GM12878 (cell line): ENCODE data around the gene DNAJB14. TPM values are rescaled to one million over a fixed set of nuclear protein-coding genes. Genes with fewer than 3 reads are reported as not detected.

Source experiments
- BHLHE40 ChIP-seq, 2 experiments: fragments of 450-650 bp in 1 of 2; IDR thresholded peaks; 2 replicates each; pipeline ENCODE4 v1.6.1; 2011 to 2017; ENCODE audit warnings: low read depth in 2 of 2, borderline replicate concordance in 1 of 2, improper control_type of control experiment in 1 of 2, low read length in 1 of 2, mild to moderate bottlenecking in 1 of 2
- CHD1 ChIP-seq: IDR thresholded peaks from 2 replicates; pipeline ENCODE4 v1.6.1; 2012; ENCODE audit warnings: low read depth, low read length, improper control_type of control experiment
- EZH2 ChIP-seq: IDR thresholded peaks from 2 replicates; pipeline ENCODE4 v1.6.1; 2012; ENCODE audit warnings: low read depth, mild to moderate bottlenecking, control low read depth, inconsistent platforms, low read length, borderline replicate concordance; ENCODE audit not compliant: control insufficient read depth
- FOS ChIP-seq: IDR thresholded peaks from 3 replicates; pipeline ENCODE4 v1.6.1; 2011; ENCODE audit warnings: borderline replicate concordance; ENCODE audit not compliant: insufficient read length; ENCODE audit errors: extremely low read depth
- GABPA ChIP-seq: IDR thresholded peaks from 2 replicates; pipeline ENCODE4 v1.6.1; 2014; ENCODE audit warnings: antibody characterized with exemption, low read depth, mild to moderate bottlenecking, inconsistent platforms
- IRF4 ChIP-seq: IDR thresholded peaks from 2 replicates; pipeline ENCODE4 v1.6.1; 2011; ENCODE audit warnings: low read depth, low read length
- KAT2A ChIP-seq: conservative IDR thresholded peaks from 2 replicates; pipeline ENCODE4 v1.6.1; 2011; ENCODE audit warnings: low read depth, low read length; ENCODE audit not compliant: control insufficient read depth
- MEF2B ChIP-seq: fragments of 450-650 bp; IDR thresholded peaks from 2 replicates; pipeline ENCODE4 v1.6.1; 2018; ENCODE audit warnings: mild to moderate bottlenecking, moderate library complexity; ENCODE audit not compliant: partially characterized antibody, poor library complexity, severe bottlenecking
- MTA2 ChIP-seq: fragments of 450-650 bp; IDR thresholded peaks from 2 replicates; pipeline ENCODE4 v1.6.1; 2016; ENCODE audit warnings: low read depth, mild to moderate bottlenecking, moderate library complexity
- MYB ChIP-seq: fragments of 150-350 bp; IDR thresholded peaks from 2 replicates; pipeline ENCODE4 v1.6.1; 2014; ENCODE audit warnings: mild to moderate bottlenecking, low read depth, low read length, borderline replicate concordance
- NR2C1 ChIP-seq: fragments of 450-650 bp; IDR thresholded peaks from 2 replicates; pipeline ENCODE4 v1.6.1; 2017; ENCODE audit warnings: antibody characterized with exemption, mild to moderate bottlenecking, moderate library complexity
- RCOR1 ChIP-seq: conservative IDR thresholded peaks from 2 replicates; pipeline ENCODE4 v1.6.1; 2012; ENCODE audit warnings: low read depth, low read length, improper control_type of control experiment
- SIX5 ChIP-seq: IDR thresholded peaks from 2 replicates; pipeline ENCODE4 v1.6.1; 2011; ENCODE audit warnings: mild to moderate bottlenecking, low read depth, low read length, moderate library complexity; ENCODE audit not compliant: severe bottlenecking
- SMC3 ChIP-seq: IDR thresholded peaks from 2 replicates; pipeline ENCODE4 v1.6.1; 2011; ENCODE audit warnings: low read length, improper control_type of control experiment, borderline replicate concordance
- SRF ChIP-seq, 2 experiments: IDR thresholded peaks; 2 replicates each; pipeline ENCODE4 v1.6.1; 2011; ENCODE audit warnings: low read depth in 2 of 2, low read length in 2 of 2, mild to moderate bottlenecking in 1 of 2, moderate library complexity in 1 of 2
- TCF12 ChIP-seq: IDR thresholded peaks from 2 replicates; pipeline ENCODE4 v1.6.1; 2011; ENCODE audit warnings: low read depth, mild to moderate bottlenecking, low read length
- YY1 ChIP-seq: IDR thresholded peaks from 2 replicates; pipeline ENCODE4 v1.6.1; 2011; ENCODE audit warnings: low read depth, mild to moderate bottlenecking, low read length
- ZNF622 ChIP-seq: fragments of 450-650 bp; IDR thresholded peaks from 2 replicates; pipeline ENCODE4 v1.6.1; 2017; ENCODE audit warnings: mild to moderate bottlenecking, inconsistent platforms
- polyA plus RNA-seq, 11 experiments: library from polyadenylated mRNA; depleted of rRNA in 4 of 11; unstranded in 6 of 11; stranded (reverse) in 5 of 11; fragments of >200 nt; fragmentation: Nextera tagmentation in 4 of 11; fragmentation: Illumina TruSeq in 1 of 11; extraction: Ambion mirVana in 4 of 11; extraction: Trizol in 1 of 11; gene quantifications; 1 replicate in 1 of 11; 2 replicates in 10 of 11; pipeline versions ENCODE4 v1.2.1 to v1.2.3, GENCODE V29; 2011 to 2016; ENCODE audit warnings: inconsistent platforms in 2 of 11, missing spikeins in 2 of 11, low read depth in 1 of 11
- total RNA-seq, 4 experiments: library from RNA; depleted of rRNA in 3 of 4; stranded (reverse); fragments of >200 nt in 3 of 4; fragmentation: Illumina TruSeq in 1 of 4; extraction: Trizol in 1 of 4; gene quantifications; 2 replicates each; pipeline versions ENCODE4 v1.2.1 to v1.2.3, GENCODE V29; 2013 to 2021
- TF ChIP-seq, protein P1 (sequence below): fragments of 450-650 bp; formaldehyde crosslinking; IDR thresholded peaks from 2 replicates; pipeline ENCODE4 v1.5.0; 2022; ENCODE audit warnings: mild to moderate bottlenecking, missing genetic modification characterization
- TF ChIP-seq, protein P2 (sequence below): fragments of 450-650 bp; formaldehyde crosslinking; IDR thresholded peaks from 2 replicates; pipeline ENCODE4 v1.4.0; 2022; ENCODE audit warnings: mild to moderate bottlenecking, moderate library complexity
- TF ChIP-seq, protein P3 (sequence below), 3 experiments: IDR thresholded peaks in 2 of 3; conservative IDR thresholded peaks in 1 of 3; 2 replicates each; pipeline ENCODE4 v1.5.1; 2011; ENCODE audit warnings: low read depth in 3 of 3, low read length in 3 of 3, mild to moderate bottlenecking in 3 of 3, control low read depth in 2 of 3, moderate library complexity in 2 of 3, inconsistent platforms in 1 of 3, mixed read lengths in 1 of 3; ENCODE audit not compliant: control insufficient read depth in 2 of 3, insufficient read depth in 1 of 3; ENCODE audit errors: extremely low read depth in 1 of 3

The DNAJB14 gene
- total and polyA plus RNA-seq, 10 of the 15 experiments (the other 5 are each of a cell fraction or from before 2014, with no cell fraction given) = 9.5 to 49.2 (median 27.8) TPM

DNA sequence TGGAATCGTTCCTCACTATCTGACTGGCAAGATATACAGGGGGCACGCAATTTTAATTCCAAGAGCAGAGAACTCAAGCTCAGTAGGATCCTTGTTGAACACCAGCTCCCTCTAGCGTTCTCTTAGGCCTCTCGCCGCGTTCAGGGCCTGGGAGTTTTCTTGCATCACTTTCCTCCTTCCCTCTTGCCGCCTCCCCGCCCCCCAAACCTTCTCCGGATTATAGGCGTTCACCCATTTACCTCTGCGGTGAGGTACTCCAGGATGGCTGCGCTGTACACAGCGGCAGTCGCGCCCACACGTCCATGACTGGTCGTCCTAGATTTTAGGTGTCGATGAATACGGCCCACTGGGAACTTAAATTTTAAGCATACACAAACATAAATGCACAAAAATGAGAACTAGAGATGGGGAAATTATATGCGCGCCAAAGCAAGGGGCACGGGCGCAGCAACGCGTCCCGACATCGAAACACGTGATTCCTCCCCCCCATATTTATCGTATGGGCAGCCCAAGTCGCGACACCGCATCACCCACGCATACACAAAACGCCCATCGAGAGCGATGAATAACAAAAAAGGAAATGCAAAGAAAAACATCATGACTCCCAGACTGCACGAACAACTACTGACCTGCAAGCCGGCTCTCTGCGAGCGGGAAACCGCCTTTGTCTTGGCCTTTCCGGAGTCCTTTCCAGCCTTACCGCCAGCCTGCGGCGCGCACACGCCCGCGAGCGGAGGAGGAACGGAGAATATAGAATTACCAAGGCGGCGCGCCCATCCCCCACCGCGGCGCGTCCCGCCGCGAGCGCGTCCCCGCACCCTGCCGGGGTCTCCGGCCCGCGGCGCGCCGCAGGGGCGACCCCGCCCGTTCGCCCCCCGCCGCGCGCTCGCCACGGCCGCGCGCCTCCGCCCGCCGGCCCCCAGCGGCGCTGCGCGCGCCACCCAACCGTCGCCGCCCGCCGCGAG is 2.9 kb upstream of the DNAJB14 start (continued):
- no peak for TF ChIP-seq KAT2A
- TF ChIP-seq TCF12 = no peak
- no peak for TF ChIP-seq ZNF622
- no peak for TF ChIP-seq MTA2
- no peak for TF ChIP-seq GABPA
- TF ChIP-seq EZH2 = no peak
- no peak for TF ChIP-seq SRF (IDR thresholded peaks at IDR 0.05; ENCODE audit: low read depth in 2 of 2, low read length in 2 of 2)
- no peak for TF ChIP-seq NR2C1
- no peak for TF ChIP-seq MYB
- TF ChIP-seq, protein P1, sequence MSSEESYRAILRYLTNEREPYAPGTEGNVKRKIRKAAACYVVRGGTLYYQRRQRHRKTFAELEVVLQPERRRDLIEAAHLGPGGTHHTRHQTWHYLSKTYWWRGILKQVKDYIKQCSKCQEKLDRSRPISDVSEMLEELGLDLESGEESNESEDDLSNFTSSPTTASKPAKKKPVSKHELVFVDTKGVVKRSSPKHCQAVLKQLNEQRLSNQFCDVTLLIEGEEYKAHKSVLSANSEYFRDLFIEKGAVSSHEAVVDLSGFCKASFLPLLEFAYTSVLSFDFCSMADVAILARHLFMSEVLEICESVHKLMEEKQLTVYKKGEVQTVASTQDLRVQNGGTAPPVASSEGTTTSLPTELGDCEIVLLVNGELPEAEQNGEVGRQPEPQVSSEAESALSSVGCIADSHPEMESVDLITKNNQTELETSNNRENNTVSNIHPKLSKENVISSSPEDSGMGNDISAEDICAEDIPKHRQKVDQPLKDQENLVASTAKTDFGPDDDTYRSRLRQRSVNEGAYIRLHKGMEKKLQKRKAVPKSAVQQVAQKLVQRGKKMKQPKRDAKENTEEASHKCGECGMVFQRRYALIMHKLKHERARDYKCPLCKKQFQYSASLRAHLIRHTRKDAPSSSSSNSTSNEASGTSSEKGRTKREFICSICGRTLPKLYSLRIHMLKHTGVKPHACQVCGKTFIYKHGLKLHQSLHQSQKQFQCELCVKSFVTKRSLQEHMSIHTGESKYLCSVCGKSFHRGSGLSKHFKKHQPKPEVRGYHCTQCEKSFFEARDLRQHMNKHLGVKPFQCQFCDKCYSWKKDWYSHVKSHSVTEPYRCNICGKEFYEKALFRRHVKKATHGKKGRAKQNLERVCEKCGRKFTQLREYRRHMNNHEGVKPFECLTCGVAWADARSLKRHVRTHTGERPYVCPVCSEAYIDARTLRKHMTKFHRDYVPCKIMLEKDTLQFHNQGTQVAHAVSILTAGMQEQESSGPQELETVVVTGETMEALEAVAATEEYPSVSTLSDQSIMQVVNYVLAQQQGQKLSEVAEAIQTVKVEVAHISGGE (CRISPR knock-in tag) = no peak
- TF ChIP-seq IRF4 = peak; percentile 72
- peak; percentile 86; the same call in 1 of the 2 replicates for TF ChIP-seq RCOR1
- no peak for TF ChIP-seq FOS
- TF ChIP-seq BHLHE40 (IDR thresholded peaks at IDR 0.05; ENCODE audit: borderline replicate concordance in 1 of 2, low read depth in 2 of 2, low read length in 1 of 2) = peak in 1 of 2 experiments; percentile 47; a peak in 1 of 4 replicates
- TF ChIP-seq SIX5 = no peak
- peak; percentile 68 for TF ChIP-seq CHD1
- TF ChIP-seq YY1 = peak; percentile 69
- TF ChIP-seq, protein P2, sequence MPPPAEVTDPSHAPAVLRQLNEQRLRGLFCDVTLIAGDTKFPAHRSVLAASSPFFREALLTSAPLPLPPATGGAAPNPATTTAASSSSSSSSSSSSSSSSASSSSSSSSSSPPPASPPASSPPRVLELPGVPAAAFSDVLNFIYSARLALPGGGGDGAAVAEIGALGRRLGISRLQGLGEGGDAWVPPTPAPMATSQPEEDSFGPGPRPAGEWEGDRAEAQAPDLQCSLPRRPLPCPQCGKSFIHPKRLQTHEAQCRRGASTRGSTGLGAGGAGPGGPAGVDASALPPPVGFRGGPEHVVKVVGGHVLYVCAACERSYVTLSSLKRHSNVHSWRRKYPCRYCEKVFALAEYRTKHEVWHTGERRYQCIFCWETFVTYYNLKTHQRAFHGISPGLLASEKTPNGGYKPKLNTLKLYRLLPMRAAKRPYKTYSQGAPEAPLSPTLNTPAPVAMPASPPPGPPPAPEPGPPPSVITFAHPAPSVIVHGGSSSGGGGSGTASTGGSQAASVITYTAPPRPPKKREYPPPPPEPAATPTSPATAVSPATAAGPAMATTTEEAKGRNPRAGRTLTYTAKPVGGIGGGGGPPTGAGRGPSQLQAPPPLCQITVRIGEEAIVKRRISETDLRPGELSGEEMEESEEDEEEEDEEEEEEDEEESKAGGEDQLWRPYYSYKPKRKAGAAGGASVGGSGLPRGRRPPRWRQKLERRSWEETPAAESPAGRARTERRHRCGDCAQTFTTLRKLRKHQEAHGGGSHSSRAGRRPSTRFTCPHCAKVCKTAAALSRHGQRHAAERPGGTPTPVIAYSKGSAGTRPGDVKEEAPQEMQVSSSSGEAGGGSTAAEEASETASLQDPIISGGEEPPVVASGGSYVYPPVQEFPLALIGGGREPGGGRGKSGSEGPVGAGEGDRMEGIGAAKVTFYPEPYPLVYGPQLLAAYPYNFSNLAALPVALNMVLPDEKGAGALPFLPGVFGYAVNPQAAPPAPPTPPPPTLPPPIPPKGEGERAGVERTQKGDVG (CRISPR knock-in tag) = no peak
- TF ChIP-seq MEF2B = no peak
- TF ChIP-seq, protein P3, sequence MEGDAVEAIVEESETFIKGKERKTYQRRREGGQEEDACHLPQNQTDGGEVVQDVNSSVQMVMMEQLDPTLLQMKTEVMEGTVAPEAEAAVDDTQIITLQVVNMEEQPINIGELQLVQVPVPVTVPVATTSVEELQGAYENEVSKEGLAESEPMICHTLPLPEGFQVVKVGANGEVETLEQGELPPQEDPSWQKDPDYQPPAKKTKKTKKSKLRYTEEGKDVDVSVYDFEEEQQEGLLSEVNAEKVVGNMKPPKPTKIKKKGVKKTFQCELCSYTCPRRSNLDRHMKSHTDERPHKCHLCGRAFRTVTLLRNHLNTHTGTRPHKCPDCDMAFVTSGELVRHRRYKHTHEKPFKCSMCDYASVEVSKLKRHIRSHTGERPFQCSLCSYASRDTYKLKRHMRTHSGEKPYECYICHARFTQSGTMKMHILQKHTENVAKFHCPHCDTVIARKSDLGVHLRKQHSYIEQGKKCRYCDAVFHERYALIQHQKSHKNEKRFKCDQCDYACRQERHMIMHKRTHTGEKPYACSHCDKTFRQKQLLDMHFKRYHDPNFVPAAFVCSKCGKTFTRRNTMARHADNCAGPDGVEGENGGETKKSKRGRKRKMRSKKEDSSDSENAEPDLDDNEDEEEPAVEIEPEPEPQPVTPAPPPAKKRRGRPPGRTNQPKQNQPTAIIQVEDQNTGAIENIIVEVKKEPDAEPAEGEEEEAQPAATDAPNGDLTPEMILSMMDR (IDR thresholded peaks at IDR 0.05 in 2 of 3, conservative IDR thresholded peaks at IDR 0.05 in 1 of 3; ENCODE audit: control insufficient read depth in 2 of 3, extremely low read depth in 1 of 3, insufficient read depth in 1 of 3, low read depth in 3 of 3, low read length in 3 of 3) = peak; percentile 86 to 94 (median 89)
- peak; percentile 62 for TF ChIP-seq SMC3
